GM23248 (cell line): ENCODE results near the gene CDH4.

Source experiments
- EZH2 ChIP-seq: fragments of 200-600 bp; sonication (generic); IDR thresholded peaks from 2 replicates; pipeline ENCODE4 v1.6.1; 2018; ENCODE audit warnings: antibody characterized with exemption, mild to moderate bottlenecking; ENCODE audit not compliant: insufficient read depth, poor library complexity, severe bottlenecking
- EZH2phosphoT487 ChIP-seq: fragments of 200-600 bp; sonication (generic); IDR thresholded peaks from 2 replicates; pipeline ENCODE4 v1.6.1; 2018; ENCODE audit warnings: antibody characterized with exemption, moderate library complexity, mild to moderate bottlenecking, low read depth; ENCODE audit not compliant: insufficient read depth

GRCh38 chr20:61754976-61755778, 503.1 kb downstream of the CDH4 start:
- TF ChIP-seq EZH2: no peak
- no peak for TF ChIP-seq EZH2phosphoT487
